Nephron (organoid): ENCODE results near the gene HMHB1.

Experiments
- H3K27ac Mint-ChIP-seq, 3 experiments: 2 replicates each; pipeline ENCODE4 v1.8.0; 2020; ENCODE audit warnings: mixed read lengths in 3 of 3, mild to moderate bottlenecking in 2 of 3, moderate library complexity in 1 of 3
- H3K27me3 Mint-ChIP-seq: 2 replicates; pipeline ENCODE4 v1.8.0; 2021; ENCODE audit warnings: low read depth, mild to moderate bottlenecking, moderate library complexity, mixed read lengths
- H3K36me3 Mint-ChIP-seq: 2 replicates; pipeline ENCODE4 v1.8.0; 2020; ENCODE audit warnings: low read depth, mixed read lengths
- H3K4me1 Mint-ChIP-seq: 2 replicates; pipeline ENCODE4 v1.8.0; 2020; ENCODE audit warnings: mixed read lengths
- H3K4me3 Mint-ChIP-seq, 3 experiments: 2 replicates each; pipeline ENCODE4 v1.8.0; 2020; ENCODE audit warnings: mild to moderate bottlenecking in 3 of 3, mixed read lengths in 3 of 3, moderate library complexity in 2 of 3
- H3K9me3 Mint-ChIP-seq: 2 replicates; pipeline ENCODE4 v1.8.0; 2020; ENCODE audit warnings: mixed read lengths
- CTCF ChIP-seq, 3 experiments: fragments of 200-600 bp; sonication (generic); IDR thresholded peaks; one replicate each; pipeline ENCODE4 v1.5.0; 2021; ENCODE audit warnings: antibody characterized with exemption in 3 of 3; ENCODE audit not compliant: unreplicated experiment in 3 of 3

HMHB1 gene

GRCh38 chr5:143771189-143771588 lies 40.8 kb upstream of the HMHB1 start:
- Mint-ChIP-seq H3K4me1 (peaks cover 30% of the 10 kb centered on the region), H3K9me3 (no peaks in the 10 kb centered on the region), H3K27me3 (no peaks in the 10 kb centered on the region), H3K27ac (peak overlapping the region; percentile 24 to 68 (median 60)), H3K36me3 (no peaks in the 10 kb centered on the region), H3K4me3 (no peak overlapping the region)
- no peak for TF ChIP-seq CTCF (IDR thresholded peaks at IDR 0.05; ENCODE audit: unreplicated experiment in 3 of 3)

- Mint-ChIP-seq H3K4me3 (no peak overlapping the region), H3K4me1 (peaks cover 30% of the 10 kb centered on the region), H3K27me3 (no peaks in the 10 kb centered on the region), H3K9me3 (no peaks in the 10 kb centered on the region), H3K27ac (peak overlapping the region in 1 of 3 experiments; percentile 24), H3K36me3 (no peaks in the 10 kb centered on the region)
- no peak for TF ChIP-seq CTCF (IDR thresholded peaks at IDR 0.05; ENCODE audit: unreplicated experiment in 3 of 3)
These were observed 40.4 kb upstream of the HMHB1 start for GRCh38 chr5:143771602-143772001.

- no peak for TF ChIP-seq CTCF (IDR thresholded peaks at IDR 0.05; ENCODE audit: unreplicated experiment in 3 of 3)
- H3K36me3 Mint-ChIP-seq, result no peaks in the 10 kb centered on the region
- no peak overlapping the region for H3K4me3 Mint-ChIP-seq
- H3K4me1 Mint-ChIP-seq, result peaks cover 22% of the 10 kb centered on the region
- H3K27me3 Mint-ChIP-seq, result no peaks in the 10 kb centered on the region
- no peak overlapping the region for H3K27ac Mint-ChIP-seq
- H3K9me3 Mint-ChIP-seq, result peaks cover 3% of the 10 kb centered on the region
These were observed 39.3 kb upstream of the HMHB1 start for GRCh38 chr5:143772621-143773020.

- no peak for TF ChIP-seq CTCF (IDR thresholded peaks at IDR 0.05; ENCODE audit: unreplicated experiment in 3 of 3)
- H3K4me1 Mint-ChIP-seq, result peaks cover 14% of the 10 kb centered on the region
These were observed 36.7 kb upstream of the HMHB1 start for GRCh38 chr5:143775258-143775657.

GRCh38 chr5:143776951-143777350 lies 35.0 kb upstream of the HMHB1 start:
- Mint-ChIP-seq H3K27me3 (no peaks in the 10 kb centered on the region), H3K4me1 (no peaks in the 10 kb centered on the region), H3K36me3 (no peaks in the 10 kb centered on the region), H3K9me3 (peaks cover 7% of the 10 kb centered on the region), H3K27ac (no peak overlapping the region), H3K4me3 (no peak overlapping the region)
- no peak for TF ChIP-seq CTCF (IDR thresholded peaks at IDR 0.05; ENCODE audit: unreplicated experiment in 3 of 3)

More at GRCh38 chr5:143775258-143775657, 36.7 kb upstream of the HMHB1 start:
- Mint-ChIP-seq H3K36me3 (no peaks in the 10 kb centered on the region), H3K9me3 (peaks cover 7% of the 10 kb centered on the region), H3K27ac (no peak overlapping the region), H3K27me3 (no peaks in the 10 kb centered on the region), H3K4me3 (no peak overlapping the region)

GRCh38 chr5:143779506-143779905 lies 32.5 kb upstream of the HMHB1 start:
- no peak overlapping the region for H3K4me3 Mint-ChIP-seq
- H3K4me1 Mint-ChIP-seq, result peaks cover 5% of the 10 kb centered on the region
- no peak overlapping the region for H3K27ac Mint-ChIP-seq
- no peaks in the 10 kb centered on the region for H3K27me3 Mint-ChIP-seq
- H3K9me3 Mint-ChIP-seq, result peaks cover 9% of the 10 kb centered on the region
- no peaks in the 10 kb centered on the region for H3K36me3 Mint-ChIP-seq
- no peak for TF ChIP-seq CTCF (IDR thresholded peaks at IDR 0.05; ENCODE audit: unreplicated experiment in 3 of 3)
